ENCODE measurements around the gene MPZL1.

DNA sequence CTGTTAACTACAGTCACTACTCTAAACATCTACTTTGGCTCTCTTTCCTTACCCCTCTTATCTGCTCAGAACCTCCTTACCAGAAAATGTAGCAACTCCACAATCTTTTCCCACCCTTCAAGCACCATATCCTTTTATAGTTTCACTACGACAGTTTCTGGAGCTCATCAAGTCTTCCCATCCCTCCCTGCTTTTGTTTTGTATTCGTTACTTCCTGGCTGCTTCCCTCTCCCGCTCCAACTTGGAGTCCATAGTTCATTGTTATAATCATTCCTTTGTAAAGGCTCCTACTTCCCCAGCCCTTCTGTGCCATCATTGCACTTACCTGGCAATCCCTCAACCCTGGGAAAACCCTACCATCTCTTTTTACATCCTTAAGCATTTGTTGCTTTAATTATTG is 18.0 kb downstream of the MPZL1 start:
- TF ChIP-seq PHF8 (conservative IDR thresholded peaks at IDR 0.05; ENCODE audit: low read depth, low read length), result no peak
- no peak for TF ChIP-seq POLR2AphosphoS5 (IDR thresholded peaks at IDR 0.05; ENCODE audit: low read depth, low read length)
- TF ChIP-seq RXRA (IDR thresholded peaks at IDR 0.05; ENCODE audit: insufficient read depth, low read depth, low read length), result no peak
- TF ChIP-seq CHD2 (IDR thresholded peaks at IDR 0.05; ENCODE audit: low read length), result no peak
- TF ChIP-seq, protein P1, sequence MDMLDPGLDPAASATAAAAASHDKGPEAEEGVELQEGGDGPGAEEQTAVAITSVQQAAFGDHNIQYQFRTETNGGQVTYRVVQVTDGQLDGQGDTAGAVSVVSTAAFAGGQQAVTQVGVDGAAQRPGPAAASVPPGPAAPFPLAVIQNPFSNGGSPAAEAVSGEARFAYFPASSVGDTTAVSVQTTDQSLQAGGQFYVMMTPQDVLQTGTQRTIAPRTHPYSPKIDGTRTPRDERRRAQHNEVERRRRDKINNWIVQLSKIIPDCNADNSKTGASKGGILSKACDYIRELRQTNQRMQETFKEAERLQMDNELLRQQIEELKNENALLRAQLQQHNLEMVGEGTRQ (IDR thresholded peaks at IDR 0.05; ENCODE audit: low read length), result no peak
